Measurements from ENCODE around the gene EXOC3L1.

Gene EXOC3L1

DNA sequence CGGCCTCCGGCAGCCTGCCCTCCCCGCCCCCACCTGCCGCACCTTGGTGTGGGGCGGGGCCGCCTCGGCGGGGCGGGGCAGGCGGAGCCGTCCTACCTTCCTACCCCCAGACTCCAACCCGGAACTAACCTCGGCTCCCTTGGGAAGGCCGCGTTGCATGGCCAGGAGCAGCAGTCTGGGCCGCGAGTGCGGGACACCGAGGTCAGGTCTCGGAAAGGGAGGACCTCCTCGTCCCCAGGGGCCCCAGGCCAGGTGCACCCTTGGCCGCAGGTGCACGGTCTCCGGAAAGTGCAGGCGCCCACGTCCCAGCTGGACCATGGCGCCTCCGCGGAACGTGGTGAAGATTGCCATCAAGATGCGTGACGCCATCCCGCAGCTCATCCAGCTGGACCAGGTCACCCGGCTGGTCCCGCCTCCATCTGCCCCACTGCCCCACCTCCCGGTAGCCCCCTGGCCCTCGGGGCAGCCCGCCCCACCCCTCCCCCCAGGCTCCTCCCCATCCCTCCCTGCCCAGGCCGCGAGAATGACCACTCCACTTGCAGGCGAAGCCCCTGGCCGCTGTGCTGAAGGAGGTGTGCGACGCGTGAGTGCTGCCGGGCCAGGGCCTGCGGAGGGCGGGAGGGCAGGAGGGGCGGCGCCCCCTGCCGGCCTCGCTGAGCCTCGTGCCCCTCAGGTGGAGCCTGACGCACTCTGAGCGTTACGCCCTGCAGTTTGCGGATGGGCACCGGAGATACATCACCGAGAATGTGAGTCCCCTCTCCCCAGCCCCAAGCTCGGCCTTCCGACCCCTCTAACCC is 9.3 kb upstream of the EXOC3L1 start, which contains the start of gene ELMO3:
ELMO3 (plus strand) TSS at position 121 of the 797 bp plus-strand sequence; CDS start at position 317, 196 bp downstream.
- FAIRE-seq (peak; percentile 90), DNase-seq (ENCODE audit: insufficient read length, low spot score) (no peak)
- TF ChIP-seq POLR2AphosphoS5 (IDR thresholded peaks at IDR 0.05; ENCODE audit: low read depth, low read length), result no peak
- no peak for TF ChIP-seq SPI1 (IDR thresholded peaks at IDR 0.05; ENCODE audit: low read depth, low read length)
- TF ChIP-seq POU2F2 (IDR thresholded peaks at IDR 0.05; ENCODE audit: low read depth, low read length), result no peak
- TF ChIP-seq PAX5 (IDR thresholded peaks at IDR 0.05; ENCODE audit: insufficient read depth, low read length, severe bottlenecking), result no peak
- no peak for TF ChIP-seq TAF1 (IDR thresholded peaks at IDR 0.05; ENCODE audit: low read depth, low read length)
- no peak for TF ChIP-seq POLR2A (IDR thresholded peaks at IDR 0.05; ENCODE audit: low read depth, low read length)

GRCh38 chr16:67198238-67198734 is 8.3 kb upstream of the EXOC3L1 start:
- TF ChIP-seq POLR2AphosphoS5 (IDR thresholded peaks at IDR 0.05; ENCODE audit: low read depth, low read length), result no peak
- TF ChIP-seq SPI1 (IDR thresholded peaks at IDR 0.05; ENCODE audit: low read depth, low read length), result no peak
- no peak for TF ChIP-seq TAF1 (IDR thresholded peaks at IDR 0.05; ENCODE audit: low read depth, low read length)
- no peak for TF ChIP-seq PAX5 (IDR thresholded peaks at IDR 0.05; ENCODE audit: insufficient read depth, low read length, severe bottlenecking)
- FAIRE-seq (no peak), DNase-seq (ENCODE audit: insufficient read length, low spot score) (no peak)

- FAIRE-seq (no peak), DNase-seq (ENCODE audit: insufficient read length, low spot score) (no peak)
- TF ChIP-seq POU2F2 (IDR thresholded peaks at IDR 0.05; ENCODE audit: low read depth, low read length), result no peak
- no peak for TF ChIP-seq PAX5 (IDR thresholded peaks at IDR 0.05; ENCODE audit: insufficient read depth, low read length, severe bottlenecking)
- 0 out of 2 replicates have a peak, but pooled peaks have one; percentile 49 for TF ChIP-seq POLR2AphosphoS5 (IDR thresholded peaks at IDR 0.05; ENCODE audit: low read depth, low read length)
Measured at GRCh38 chr16:67197704-67198103, 7.8 kb upstream of the EXOC3L1 start.

DNA sequence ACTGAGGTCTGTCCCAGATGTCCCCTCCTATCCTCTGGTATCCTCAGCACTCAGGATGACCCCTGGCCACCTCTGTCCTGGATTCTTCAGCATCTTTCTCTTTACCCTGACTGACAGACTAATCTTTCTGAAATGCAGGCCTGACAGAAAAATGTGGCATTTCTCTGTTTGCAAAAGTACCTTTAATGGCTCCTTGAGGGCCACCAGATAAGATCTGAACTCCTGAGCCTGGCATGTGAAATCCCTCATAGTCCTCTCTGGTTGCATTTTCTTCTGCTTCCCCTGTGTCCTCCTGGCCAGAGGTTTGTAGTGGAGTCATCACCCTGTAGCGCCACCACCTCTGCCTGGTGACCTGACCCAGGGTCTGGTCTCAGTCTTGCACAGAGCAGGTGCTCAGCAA is 6.9 kb upstream of the EXOC3L1 start:
- FAIRE-seq (no peak), DNase-seq (ENCODE audit: insufficient read length, low spot score) (no peak)

GRCh38 chr16:67195676-67196075 is 5.7 kb upstream of the EXOC3L1 start:
- DNase-seq (ENCODE audit: insufficient read length, low spot score) (no peak), FAIRE-seq (no peak)
- no peak for TF ChIP-seq POLR2A (IDR thresholded peaks at IDR 0.05; ENCODE audit: low read depth, low read length)
- TF ChIP-seq TAF1 (IDR thresholded peaks at IDR 0.05; ENCODE audit: low read depth, low read length), result no peak
- TF ChIP-seq POLR2AphosphoS5 (IDR thresholded peaks at IDR 0.05; ENCODE audit: low read depth, low read length), result no peak
- TF ChIP-seq PAX5 (IDR thresholded peaks at IDR 0.05; ENCODE audit: insufficient read depth, low read length, severe bottlenecking), result no peak
- no peak for TF ChIP-seq SPI1 (IDR thresholded peaks at IDR 0.05; ENCODE audit: low read depth, low read length)
- TF ChIP-seq POU2F2 (IDR thresholded peaks at IDR 0.05; ENCODE audit: low read depth, low read length), result no peak

More for the DNA sequence above, 6.9 kb upstream of the EXOC3L1 start:
- TF ChIP-seq POLR2A (IDR thresholded peaks at IDR 0.05; ENCODE audit: low read depth, low read length) (no peak), TAF1 (IDR thresholded peaks at IDR 0.05; ENCODE audit: low read depth, low read length) (no peak), SPI1 (IDR thresholded peaks at IDR 0.05; ENCODE audit: low read depth, low read length) (no peak), POU2F2 (IDR thresholded peaks at IDR 0.05; ENCODE audit: low read depth, low read length) (no peak), POLR2AphosphoS5 (IDR thresholded peaks at IDR 0.05; ENCODE audit: low read depth, low read length) (no peak), PAX5 (IDR thresholded peaks at IDR 0.05; ENCODE audit: insufficient read depth, low read length, severe bottlenecking) (no peak)

- TF ChIP-seq TAF1 (IDR thresholded peaks at IDR 0.05; ENCODE audit: low read depth, low read length) (no peak), POLR2AphosphoS5 (IDR thresholded peaks at IDR 0.05; ENCODE audit: low read depth, low read length) (no peak), POU2F2 (IDR thresholded peaks at IDR 0.05; ENCODE audit: low read depth, low read length) (no peak), PAX5 (IDR thresholded peaks at IDR 0.05; ENCODE audit: insufficient read depth, low read length, severe bottlenecking) (no peak), SPI1 (IDR thresholded peaks at IDR 0.05; ENCODE audit: low read depth, low read length) (no peak), POLR2A (IDR thresholded peaks at IDR 0.05; ENCODE audit: low read depth, low read length) (no peak)
- DNase-seq (ENCODE audit: insufficient read length, low spot score), result no peak
- FAIRE-seq, result no peak
Measured at GRCh38 chr16:67194260-67194659, 4.3 kb upstream of the EXOC3L1 start.

DNA sequence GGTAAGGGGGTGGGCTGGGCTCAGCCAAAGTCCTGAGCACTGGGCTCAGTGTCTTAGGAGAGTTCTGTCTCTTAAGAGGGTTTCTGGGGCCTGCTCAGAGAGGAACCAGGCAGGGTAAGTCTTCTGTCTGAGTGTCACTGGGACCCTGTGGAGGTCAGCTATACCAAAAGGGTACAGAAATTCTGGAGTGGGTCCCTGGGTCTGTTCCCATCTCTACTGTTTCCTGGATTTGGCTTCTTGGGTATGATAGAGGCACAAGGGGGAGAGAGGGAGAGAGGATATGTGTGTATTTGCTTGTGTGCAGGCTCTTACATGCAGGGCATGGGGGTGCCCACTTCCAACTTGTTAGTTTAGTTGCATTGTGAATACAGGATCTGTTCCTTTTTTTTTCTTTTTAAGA is 3.6 kb upstream of the EXOC3L1 start:
- no peak for TF ChIP-seq SPI1 (IDR thresholded peaks at IDR 0.05; ENCODE audit: low read depth, low read length)
- no peak for TF ChIP-seq POLR2AphosphoS5 (IDR thresholded peaks at IDR 0.05; ENCODE audit: low read depth, low read length)
- no peak for TF ChIP-seq POLR2A (IDR thresholded peaks at IDR 0.05; ENCODE audit: low read depth, low read length)
- TF ChIP-seq TAF1 (IDR thresholded peaks at IDR 0.05; ENCODE audit: low read depth, low read length), result no peak
- TF ChIP-seq PAX5 (IDR thresholded peaks at IDR 0.05; ENCODE audit: insufficient read depth, low read length, severe bottlenecking), result no peak
- FAIRE-seq (no peak), DNase-seq (ENCODE audit: insufficient read length, low spot score) (no peak)

DNA sequence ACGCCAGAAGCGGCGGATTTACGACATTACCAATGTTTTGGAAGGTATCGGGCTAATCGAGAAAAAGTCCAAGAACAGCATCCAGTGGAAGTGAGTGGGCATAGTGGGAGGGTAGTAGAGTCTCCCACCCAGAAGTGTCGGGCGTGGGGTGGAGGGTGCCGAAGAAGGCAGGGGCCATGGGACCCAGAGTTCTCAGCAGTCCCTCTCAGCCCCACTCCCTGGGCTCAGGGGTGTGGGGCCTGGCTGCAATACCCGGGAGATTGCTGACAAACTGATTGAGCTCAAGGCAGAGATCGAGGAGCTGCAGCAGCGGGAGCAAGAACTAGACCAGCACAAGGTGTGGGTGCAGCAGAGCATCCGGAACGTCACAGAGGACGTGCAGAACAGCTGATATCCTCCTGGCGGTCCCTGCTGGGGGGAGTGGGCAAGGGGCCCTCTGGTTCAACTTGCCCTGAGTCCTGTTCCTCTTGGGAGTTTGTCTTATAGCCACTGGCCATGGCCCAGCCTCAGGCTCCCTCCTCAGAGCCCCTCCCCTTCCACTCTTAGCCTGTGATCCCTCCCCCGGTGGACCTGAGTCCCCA is 2.9 kb upstream of the EXOC3L1 start:
- TF ChIP-seq POLR2A (IDR thresholded peaks at IDR 0.05; ENCODE audit: low read depth, low read length), result no peak
- TF ChIP-seq SPI1 (IDR thresholded peaks at IDR 0.05; ENCODE audit: low read depth, low read length), result no peak
- TF ChIP-seq POLR2AphosphoS5 (IDR thresholded peaks at IDR 0.05; ENCODE audit: low read depth, low read length), result no peak
- no peak for TF ChIP-seq TAF1 (IDR thresholded peaks at IDR 0.05; ENCODE audit: low read depth, low read length)
- no peak for TF ChIP-seq PAX5 (IDR thresholded peaks at IDR 0.05; ENCODE audit: insufficient read depth, low read length, severe bottlenecking)
- no peak for TF ChIP-seq POU2F2 (IDR thresholded peaks at IDR 0.05; ENCODE audit: low read depth, low read length)
- no peak for FAIRE-seq
- no peak for DNase-seq (ENCODE audit: insufficient read length, low spot score)

- FAIRE-seq, result peak; percentile 100
- peak; percentile 99 for DNase-seq (ENCODE audit: insufficient read length, low spot score)
- peak; percentile 80 for TF ChIP-seq SPI1 (IDR thresholded peaks at IDR 0.05; ENCODE audit: low read depth, low read length)
- TF ChIP-seq TAF1 (IDR thresholded peaks at IDR 0.05; ENCODE audit: low read depth, low read length), result no peak
- TF ChIP-seq POLR2A (IDR thresholded peaks at IDR 0.05; ENCODE audit: low read depth, low read length), result peak; percentile 58; the same call in 1 of the 2 replicates
- no peak for TF ChIP-seq PAX5 (IDR thresholded peaks at IDR 0.05; ENCODE audit: insufficient read depth, low read length, severe bottlenecking)
- peak; percentile 52; the same call in 1 of the 2 replicates for TF ChIP-seq POLR2AphosphoS5 (IDR thresholded peaks at IDR 0.05; ENCODE audit: low read depth, low read length)
- TF ChIP-seq POU2F2 (IDR thresholded peaks at IDR 0.05; ENCODE audit: low read depth, low read length), result 0 out of 2 replicates have a peak, but pooled peaks have one; percentile 26
Measured at GRCh38 chr16:67191995-67192681, 2.2 kb upstream of the EXOC3L1 start, which contains the start of gene E2F4. E2F4 (plus strand) TSS chr16:67192155; CDS start chr16:67192228, 73 bp downstream.
